Liver (tissue), 3 donors: ENCODE measurements around the gene ARVCF.

Experiments
- EGR1 ChIP-seq, 2 donors: IDR thresholded peaks; 2 replicates each; pipeline ENCODE4 v1.6.1; 2016 to 2018; ENCODE audit warnings: antibody characterized with exemption in 2 of 2, low read depth in 2 of 2
- YY1 ChIP-seq: IDR thresholded peaks from 2 replicates; pipeline ENCODE4 v1.6.1; 2016; ENCODE audit warnings: antibody characterized with exemption, mild to moderate bottlenecking
- TF ChIP-seq, protein P1 (sequence below): fragments of 150-350 bp; IDR thresholded peaks from 2 replicates; pipeline ENCODE4 v1.5.1; 2017; ENCODE audit warnings: improper control_type of control experiment, low read depth, low read length; ENCODE audit not compliant: missing input control
- TF ChIP-seq, protein P2 (sequence below): IDR thresholded peaks from 2 replicates; pipeline ENCODE4 v1.6.1; 2016; ENCODE audit warnings: antibody characterized with exemption
- donor health status: healthy.
- donor health status: healthy.

DNA sequence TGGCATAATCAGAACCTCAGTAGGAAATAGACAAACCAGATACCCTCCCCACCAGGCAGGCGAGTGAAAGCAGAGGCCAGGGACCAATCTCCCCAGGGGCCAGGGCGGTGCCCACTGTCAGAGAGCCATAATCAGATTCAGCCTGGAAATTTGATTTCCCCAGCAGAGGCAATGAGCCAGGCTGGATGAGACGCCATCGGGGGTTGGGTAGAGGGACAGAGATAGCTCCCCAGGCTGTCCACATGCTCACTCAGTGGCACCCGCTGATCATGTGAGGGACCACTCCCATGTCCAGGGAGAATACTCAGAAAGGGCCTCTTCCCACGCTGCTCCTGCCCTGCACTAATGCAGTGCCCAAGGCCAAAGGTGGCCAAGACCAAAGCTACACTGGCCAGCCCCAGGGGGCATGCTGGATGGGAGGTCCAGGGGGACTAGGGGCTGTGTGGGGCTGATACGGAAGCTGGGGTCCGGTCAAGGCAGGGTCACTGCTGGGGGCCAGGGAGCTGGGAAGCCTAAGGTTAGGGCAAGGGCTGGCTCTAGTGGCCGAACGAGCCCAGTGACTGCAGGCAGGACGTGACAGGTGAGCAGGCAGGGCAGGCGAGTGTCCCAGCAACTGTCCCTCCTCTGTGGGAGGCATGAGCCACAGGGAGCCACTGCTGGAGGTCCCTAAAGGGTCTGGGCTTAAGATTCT is 19.8 kb downstream of the ARVCF start:
- TF ChIP-seq, protein P1, sequence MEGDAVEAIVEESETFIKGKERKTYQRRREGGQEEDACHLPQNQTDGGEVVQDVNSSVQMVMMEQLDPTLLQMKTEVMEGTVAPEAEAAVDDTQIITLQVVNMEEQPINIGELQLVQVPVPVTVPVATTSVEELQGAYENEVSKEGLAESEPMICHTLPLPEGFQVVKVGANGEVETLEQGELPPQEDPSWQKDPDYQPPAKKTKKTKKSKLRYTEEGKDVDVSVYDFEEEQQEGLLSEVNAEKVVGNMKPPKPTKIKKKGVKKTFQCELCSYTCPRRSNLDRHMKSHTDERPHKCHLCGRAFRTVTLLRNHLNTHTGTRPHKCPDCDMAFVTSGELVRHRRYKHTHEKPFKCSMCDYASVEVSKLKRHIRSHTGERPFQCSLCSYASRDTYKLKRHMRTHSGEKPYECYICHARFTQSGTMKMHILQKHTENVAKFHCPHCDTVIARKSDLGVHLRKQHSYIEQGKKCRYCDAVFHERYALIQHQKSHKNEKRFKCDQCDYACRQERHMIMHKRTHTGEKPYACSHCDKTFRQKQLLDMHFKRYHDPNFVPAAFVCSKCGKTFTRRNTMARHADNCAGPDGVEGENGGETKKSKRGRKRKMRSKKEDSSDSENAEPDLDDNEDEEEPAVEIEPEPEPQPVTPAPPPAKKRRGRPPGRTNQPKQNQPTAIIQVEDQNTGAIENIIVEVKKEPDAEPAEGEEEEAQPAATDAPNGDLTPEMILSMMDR: no peak
- TF ChIP-seq EGR1 (IDR thresholded peaks at IDR 0.05; ENCODE audit: low read depth in 2 of 2) (no peak), YY1 (no peak)
- TF ChIP-seq, protein P2, sequence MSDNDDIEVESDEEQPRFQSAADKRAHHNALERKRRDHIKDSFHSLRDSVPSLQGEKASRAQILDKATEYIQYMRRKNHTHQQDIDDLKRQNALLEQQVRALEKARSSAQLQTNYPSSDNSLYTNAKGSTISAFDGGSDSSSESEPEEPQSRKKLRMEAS: no peak
